HepG2 (cell line): Measurements from ENCODE around the gene NPC1.

Experiments used
- ATF2 ChIP-seq: sonication (generic); formaldehyde crosslinking; IDR thresholded peaks from 2 replicates; pipeline ENCODE4 v1.4.0; 2020; ENCODE audit warnings: missing genetic modification reagents
- DNMT1 ChIP-seq: sonication (generic); formaldehyde crosslinking; IDR thresholded peaks from 2 replicates; pipeline ENCODE4 v1.5.1; 2020; ENCODE audit warnings: mild to moderate bottlenecking, missing genetic modification reagents
- ISX ChIP-seq: sonication (generic); formaldehyde crosslinking; conservative IDR thresholded peaks from 2 replicates; pipeline ENCODE4 v1.5.0; 2020; ENCODE audit warnings: missing genetic modification reagents
- NR3C1 ChIP-seq: sonication (generic); formaldehyde crosslinking; IDR thresholded peaks from 2 replicates; pipeline ENCODE4 v1.4.0; 2020; ENCODE audit warnings: missing genetic modification reagents
- RAD21 ChIP-seq: fragments of 450-650 bp; formaldehyde crosslinking; IDR thresholded peaks from 2 replicates; pipeline ENCODE4 v1.5.0; 2020; ENCODE audit warnings: mild to moderate bottlenecking
- RAD51 ChIP-seq: fragments of 450-650 bp; IDR thresholded peaks from 2 replicates; pipeline ENCODE4 v1.6.1; 2016; ENCODE audit warnings: borderline replicate concordance
- SP1 ChIP-seq, 2 experiments: fragments of 450-650 bp in 1 of 2; sonication (generic) in 1 of 2; formaldehyde crosslinking in 1 of 2; IDR thresholded peaks; 2 replicates each; pipeline versions ENCODE4 v1.4.0 to v1.6.1; 2016 to 2020; ENCODE audit warnings: missing genetic modification reagents in 1 of 2
- TP53 ChIP-seq: sonication (generic); formaldehyde crosslinking; conservative IDR thresholded peaks from 2 replicates; pipeline ENCODE4 v1.4.0; 2020; ENCODE audit warnings: missing genetic modification reagents
- ZKSCAN8 ChIP-seq: IDR thresholded peaks from 2 replicates; pipeline ENCODE4 v1.6.1; 2016; ENCODE audit warnings: borderline replicate concordance, missing genetic modification reagents, missing compliant biosample characterization
- ZNF121 ChIP-seq: sonication (generic); formaldehyde crosslinking; IDR thresholded peaks from 2 replicates; pipeline ENCODE4 v1.5.0; 2020; ENCODE audit warnings: mild to moderate bottlenecking, missing genetic modification reagents

DNA sequence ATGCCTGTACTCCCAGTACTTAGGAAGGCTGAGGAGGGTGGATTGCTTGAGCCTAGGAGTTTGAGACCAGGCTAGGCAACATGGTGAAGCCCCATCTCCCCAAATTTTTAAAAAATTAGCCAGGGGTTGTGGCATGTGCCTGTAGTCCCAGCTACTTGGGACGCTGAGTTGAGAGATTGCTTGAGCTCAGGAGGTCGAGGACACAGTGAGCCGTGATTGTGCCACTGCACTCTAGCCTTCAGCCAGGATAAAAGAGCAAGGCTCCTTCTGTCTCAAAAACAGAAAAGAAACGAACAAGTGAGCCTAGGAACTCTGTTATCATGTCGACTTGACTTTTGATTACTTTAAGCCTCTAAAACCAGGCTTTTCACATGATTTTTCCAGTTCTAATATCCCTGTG lies 13.7 kb downstream of the NPC1 start:
- no peak for TF ChIP-seq ZKSCAN8 (CRISPR knock-in tag)
- TF ChIP-seq RAD21, result no peak
- TF ChIP-seq TP53 (CRISPR knock-in tag), result no peak
- TF ChIP-seq ZNF121 (CRISPR knock-in tag), result no peak
- no peak for TF ChIP-seq ISX
- TF ChIP-seq DNMT1 (CRISPR knock-in tag), result no peak
- no peak for TF ChIP-seq NR3C1 (CRISPR knock-in tag)
- no peak for TF ChIP-seq SP1 (IDR thresholded peaks at IDR 0.05)
- no peak for TF ChIP-seq SP1 (CRISPR knock-in tag; IDR thresholded peaks at IDR 0.05)
- TF ChIP-seq RAD51, result no peak
- no peak for TF ChIP-seq ATF2 (CRISPR knock-in tag)
